SK-N-SH (cell line): ENCODE data around the gene ANK2.

Experiments used
- CTCF ChIP-seq: fragments of 200-600 bp; sonication (generic); IDR thresholded peaks from 2 replicates; pipeline ENCODE4 v1.6.1; 2017; ENCODE audit warnings: antibody characterized with exemption, mild to moderate bottlenecking, moderate library complexity
- EZH2phosphoT487 ChIP-seq: fragments of 200-600 bp; sonication (generic); IDR thresholded peaks from 2 replicates; pipeline ENCODE4 v1.6.1; 2017; ENCODE audit warnings: low read depth, mixed run types, mild to moderate bottlenecking, antibody characterized with exemption, moderate library complexity, borderline replicate concordance
- FOXJ3 ChIP-seq: sonication (generic); formaldehyde crosslinking; IDR thresholded peaks from 2 replicates; pipeline ENCODE4 v1.5.1; 2020; ENCODE audit warnings: mild to moderate bottlenecking, missing genetic modification reagents
- FOXM1 ChIP-seq: IDR thresholded peaks from 2 replicates; pipeline ENCODE4 v1.4.0; 2012; ENCODE audit warnings: low read depth, mild to moderate bottlenecking
- MEF2A ChIP-seq: IDR thresholded peaks from 2 replicates; pipeline ENCODE4 v1.4.0; 2012; ENCODE audit warnings: low read depth, borderline replicate concordance
- MXI1 ChIP-seq: IDR thresholded peaks from 2 replicates; pipeline ENCODE4 v1.6.1; 2012; ENCODE audit warnings: mild to moderate bottlenecking, low read depth, low read length, improper control_type of control experiment
- PBX3 ChIP-seq: IDR thresholded peaks from 2 replicates; pipeline ENCODE4; 2012
- RCOR1 ChIP-seq: fragments of 150-350 bp; IDR thresholded peaks from 2 replicates; pipeline ENCODE4 v1.6.1; 2017; ENCODE audit warnings: antibody characterized with exemption, low read length
- SMC3 ChIP-seq: IDR thresholded peaks from 2 replicates; pipeline ENCODE4 v1.6.1; 2012; ENCODE audit warnings: low read depth, low read length, improper control_type of control experiment
- USF2 ChIP-seq: fragments of 150-350 bp; IDR thresholded peaks from 2 replicates; pipeline ENCODE4 v1.6.1; 2017; ENCODE audit warnings: antibody characterized with exemption, low read length, low read depth, borderline replicate concordance
- YY1 ChIP-seq: IDR thresholded peaks from 2 replicates; pipeline ENCODE4 v1.4.0; 2012; ENCODE audit warnings: low read depth, mild to moderate bottlenecking

- TF ChIP-seq PBX3 (no peak), CTCF (no peak), SMC3 (no peak), RCOR1 (no peak), FOXJ3 (CRISPR knock-in tag) (no peak), FOXM1 (no peak), EZH2phosphoT487 (no peak), USF2 (no peak), YY1 (no peak), MXI1 (no peak), MEF2A (no peak)
Measured at GRCh38 chr4:113080050-113080449, 30.6 kb downstream of the ANK2 start.
